Cardiac fibroblast (primary cell): Measurements from ENCODE around the gene BRINP2.

Source experiments
- DNase-seq, 2 donors: peaks; one replicate each; pipeline versions ENCODE4 v3.0.0 to v3.0.0-alpha.2; 2010; ENCODE audit warnings: low read depth in 2 of 2
- H3K4me3 ChIP-seq, 2 donors: replicated peaks in 1 of 2; 1 replicate in 1 of 2; 2 replicates in 1 of 2; pipeline ENCODE4 v1.5.1; 2011; ENCODE audit warnings: low read depth in 2 of 2, low read length in 2 of 2, mild to moderate bottlenecking in 2 of 2, moderate library complexity in 1 of 2
- CTCF ChIP-seq: IDR thresholded peaks from one replicate; pipeline ENCODE4 v1.5.1; 2011; ENCODE audit warnings: low read depth, mild to moderate bottlenecking, low read length, inconsistent platforms

BRINP2 gene

DNA sequence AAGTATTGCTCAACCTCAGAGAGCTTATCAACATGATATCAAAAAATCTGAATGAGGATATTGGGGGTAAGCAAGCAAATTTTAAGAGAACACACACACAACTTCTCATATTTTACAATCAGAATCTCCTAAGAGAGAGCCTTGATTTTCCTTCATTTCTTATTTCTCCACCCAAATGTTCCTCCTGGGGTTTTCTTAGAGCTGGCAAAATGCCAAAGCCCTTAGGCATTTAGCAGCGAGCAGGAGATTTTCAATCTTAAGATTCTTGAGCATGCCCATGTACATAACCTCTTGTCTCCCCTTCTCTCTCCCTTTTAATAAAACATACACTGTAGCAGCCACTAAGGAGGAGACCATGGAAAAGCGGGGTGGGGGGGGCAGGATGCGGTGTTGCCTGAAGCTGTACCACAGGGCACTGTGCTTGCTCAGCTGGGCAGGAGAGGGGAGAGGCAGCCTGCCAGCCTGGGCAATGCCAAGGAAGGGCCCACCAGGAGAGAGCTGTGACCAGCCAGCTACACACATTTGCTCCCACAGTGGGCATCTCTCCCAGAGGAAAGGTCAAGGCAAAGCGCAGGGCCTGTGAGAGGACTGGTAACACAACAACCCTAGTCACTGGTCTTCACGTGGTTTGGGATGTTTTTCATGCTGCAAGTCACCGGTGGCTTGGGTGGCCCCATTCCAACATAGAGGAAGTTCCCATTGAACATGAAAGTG lies 4.3 kb downstream of the BRINP2 start:
- TF ChIP-seq CTCF, result no peak
- no peak for DNase-seq
- H3K4me3 ChIP-seq, result no peak overlapping the region

GRCh38 chr1:177181280-177181630 lies 10.5 kb downstream of the BRINP2 start:
- H3K4me3 ChIP-seq, result peak overlapping the region in 1 of 2 donors; percentile 1
- no peak for DNase-seq
- no peak for TF ChIP-seq CTCF

GRCh38 chr1:177181631-177182291 lies 11.0 kb downstream of the BRINP2 start:
- DNase-seq, result peak; percentile 54 to 58
- peak overlapping the region; percentile 1 to 18 for H3K4me3 ChIP-seq
- peak; percentile 86 for TF ChIP-seq CTCF

- TF ChIP-seq CTCF, result no peak
- no peak overlapping the region for H3K4me3 ChIP-seq
Observed at GRCh38 chr1:177183836-177184235, 13.1 kb downstream of the BRINP2 start.

GRCh38 chr1:177185209-177185608 lies 14.5 kb downstream of the BRINP2 start:
- DNase-seq, result peak; percentile 25 to 41
- H3K4me3 ChIP-seq, result no peak overlapping the region
- TF ChIP-seq CTCF, result peak; percentile 67

More at GRCh38 chr1:177183836-177184235, 13.1 kb downstream of the BRINP2 start:
- DNase-seq, result no peak

- no peak for DNase-seq
Observed at GRCh38 chr1:177186639-177187038, 15.9 kb downstream of the BRINP2 start.

More at GRCh38 chr1:177186639-177187038, 15.9 kb downstream of the BRINP2 start:
- TF ChIP-seq CTCF, result no peak
- H3K4me3 ChIP-seq, result no peak overlapping the region
